ENCODE data around the gene ADGRL1. TPM values are rescaled to one million over a fixed set of nuclear protein-coding genes. Genes with fewer than 3 reads are reported as not detected.
"Not testable (repeated sequence)": the region's sequence is repeated elsewhere in the genome, so short reads cannot be mapped to it uniquely, and the experiment has no call there.

Gene ADGRL1
- total RNA-seq, 1 donor from 2014 or later, result 68.1 TPM

- Mint-ChIP-seq H3K4me3 (ENCODE audit: unreplicated experiment) (no peak overlapping the region), H3K27ac (ENCODE audit: unreplicated experiment) (no peak overlapping the region), H3K4me1 (ENCODE audit: low read depth, unreplicated experiment) (peaks cover 10% of the 10 kb centered on the region), H3K9me3 (ENCODE audit: unreplicated experiment) (no peaks in the 10 kb centered on the region), H3K27me3 (ENCODE audit: unreplicated experiment) (peaks cover 1% of the 10 kb centered on the region), H3K36me3 (ENCODE audit: unreplicated experiment) (no peaks in the 10 kb centered on the region)
- TF ChIP-seq, protein P1, sequence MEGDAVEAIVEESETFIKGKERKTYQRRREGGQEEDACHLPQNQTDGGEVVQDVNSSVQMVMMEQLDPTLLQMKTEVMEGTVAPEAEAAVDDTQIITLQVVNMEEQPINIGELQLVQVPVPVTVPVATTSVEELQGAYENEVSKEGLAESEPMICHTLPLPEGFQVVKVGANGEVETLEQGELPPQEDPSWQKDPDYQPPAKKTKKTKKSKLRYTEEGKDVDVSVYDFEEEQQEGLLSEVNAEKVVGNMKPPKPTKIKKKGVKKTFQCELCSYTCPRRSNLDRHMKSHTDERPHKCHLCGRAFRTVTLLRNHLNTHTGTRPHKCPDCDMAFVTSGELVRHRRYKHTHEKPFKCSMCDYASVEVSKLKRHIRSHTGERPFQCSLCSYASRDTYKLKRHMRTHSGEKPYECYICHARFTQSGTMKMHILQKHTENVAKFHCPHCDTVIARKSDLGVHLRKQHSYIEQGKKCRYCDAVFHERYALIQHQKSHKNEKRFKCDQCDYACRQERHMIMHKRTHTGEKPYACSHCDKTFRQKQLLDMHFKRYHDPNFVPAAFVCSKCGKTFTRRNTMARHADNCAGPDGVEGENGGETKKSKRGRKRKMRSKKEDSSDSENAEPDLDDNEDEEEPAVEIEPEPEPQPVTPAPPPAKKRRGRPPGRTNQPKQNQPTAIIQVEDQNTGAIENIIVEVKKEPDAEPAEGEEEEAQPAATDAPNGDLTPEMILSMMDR (IDR thresholded peaks at IDR 0.05; ENCODE audit: partially characterized antibody, unreplicated experiment), result no peak
- no peak for DNase-seq
Observed at GRCh38 chr19:14189415-14189814, 16.6 kb downstream of the ADGRL1 start.

DNA sequence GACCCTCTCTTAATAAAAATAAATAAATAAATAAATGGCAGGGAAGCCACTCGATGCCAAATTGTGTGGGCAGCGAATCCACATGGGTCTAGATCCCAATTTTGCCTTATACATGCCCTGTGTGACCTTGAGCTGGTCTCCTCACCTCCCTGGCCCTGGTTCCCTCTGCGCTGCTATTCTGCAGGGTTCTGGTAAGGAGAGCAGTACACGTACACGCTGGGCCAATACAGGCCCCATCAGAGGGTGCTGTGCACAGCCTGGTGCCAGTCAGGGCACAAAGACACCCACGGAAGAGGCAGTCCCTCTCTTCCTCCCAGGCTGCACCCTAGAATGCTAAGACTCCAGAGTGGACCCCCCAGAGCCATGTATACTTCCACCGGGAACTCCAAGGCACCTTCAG is 17.9 kb downstream of the ADGRL1 start:
- peaks cover 12% of the 10 kb centered on the region for H3K4me1 Mint-ChIP-seq (ENCODE audit: low read depth, unreplicated experiment)
- not testable (repeated sequence) for H3K4me3 Mint-ChIP-seq (ENCODE audit: unreplicated experiment); H3K9me3 Mint-ChIP-seq (ENCODE audit: unreplicated experiment); H3K27ac Mint-ChIP-seq (ENCODE audit: unreplicated experiment); H3K27me3 Mint-ChIP-seq (ENCODE audit: unreplicated experiment); H3K36me3 Mint-ChIP-seq (ENCODE audit: unreplicated experiment); DNase-seq

GRCh38 chr19:14187561-14187960 is 18.4 kb downstream of the ADGRL1 start:
- no peaks in the 10 kb centered on the region for H3K9me3 Mint-ChIP-seq (ENCODE audit: unreplicated experiment)
- H3K27me3 Mint-ChIP-seq (ENCODE audit: unreplicated experiment), result peaks cover 1% of the 10 kb centered on the region
- H3K36me3 Mint-ChIP-seq (ENCODE audit: unreplicated experiment), result no peaks in the 10 kb centered on the region
- DNase-seq, result no peak
- no peak overlapping the region for H3K27ac Mint-ChIP-seq (ENCODE audit: unreplicated experiment)
- no peak overlapping the region for H3K4me3 Mint-ChIP-seq (ENCODE audit: unreplicated experiment)
- TF ChIP-seq, protein P1 (IDR thresholded peaks at IDR 0.05; ENCODE audit: partially characterized antibody, unreplicated experiment), result no peak
- peaks cover 14% of the 10 kb centered on the region for H3K4me1 Mint-ChIP-seq (ENCODE audit: low read depth, unreplicated experiment)

GRCh38 chr19:14186684-14187083 is 19.3 kb downstream of the ADGRL1 start:
- H3K27ac Mint-ChIP-seq (ENCODE audit: unreplicated experiment); H3K4me3 Mint-ChIP-seq (ENCODE audit: unreplicated experiment); H3K36me3 Mint-ChIP-seq (ENCODE audit: unreplicated experiment); DNase-seq; H3K27me3 Mint-ChIP-seq (ENCODE audit: unreplicated experiment); H3K9me3 Mint-ChIP-seq (ENCODE audit: unreplicated experiment): not testable (repeated sequence)
- peaks cover 22% of the 10 kb centered on the region for H3K4me1 Mint-ChIP-seq (ENCODE audit: low read depth, unreplicated experiment)

- not testable (repeated sequence) for DNase-seq; H3K27me3 Mint-ChIP-seq (ENCODE audit: unreplicated experiment); H3K4me3 Mint-ChIP-seq (ENCODE audit: unreplicated experiment); H3K9me3 Mint-ChIP-seq (ENCODE audit: unreplicated experiment); H3K36me3 Mint-ChIP-seq (ENCODE audit: unreplicated experiment)
- H3K4me1 Mint-ChIP-seq (ENCODE audit: low read depth, unreplicated experiment), result peaks cover 20% of the 10 kb centered on the region
- peak overlapping the region; percentile 25 for H3K27ac Mint-ChIP-seq (ENCODE audit: unreplicated experiment)
Observed at GRCh38 chr19:14185691-14186090, 20.3 kb downstream of the ADGRL1 start.

GRCh38 chr19:14185158-14185557 is 20.8 kb downstream of the ADGRL1 start:
- Mint-ChIP-seq H3K27ac (ENCODE audit: unreplicated experiment) (peak overlapping the region; percentile 25), H3K4me1 (ENCODE audit: low read depth, unreplicated experiment) (peaks cover 18% of the 10 kb centered on the region), H3K36me3 (ENCODE audit: unreplicated experiment) (no peaks in the 10 kb centered on the region), H3K27me3 (ENCODE audit: unreplicated experiment) (peaks cover 2% of the 10 kb centered on the region), H3K9me3 (ENCODE audit: unreplicated experiment) (no peaks in the 10 kb centered on the region), H3K4me3 (ENCODE audit: unreplicated experiment) (no peak overlapping the region)
- DNase-seq, result no peak
- TF ChIP-seq, protein P1 (IDR thresholded peaks at IDR 0.05; ENCODE audit: partially characterized antibody, unreplicated experiment), result no peak

Measured in glutamatergic neuron (in vitro differentiated cells).